CD8-positive, alpha-beta memory T cell (primary cell): Measurements from ENCODE around the gene LY6G5C. TPM values are rescaled to one million over a fixed set of nuclear protein-coding genes. Genes with fewer than 3 reads are reported as not detected.
A peak's percentile ranks its signal among the peaks of the same experiment; 100 is the strongest.

Experiments used
- CTCF ChIA-PET: fragments of 350-600 bp; sonication (Branson Sonifier 250); formaldehyde crosslinking; loops from one replicate; lab custom pipeline; 2021; ENCODE audit warnings: antibody characterized with exemption; lab: Charles Lee
- POLR2A ChIA-PET: fragments of 350-600 bp; sonication (Branson Sonifier 250); formaldehyde crosslinking; loops from one replicate; lab custom pipeline; 2021; ENCODE audit warnings: antibody characterized with exemption; lab: Charles Lee
- DNase-seq, 5 donors: peaks; one replicate each; pipeline versions ENCODE4 v3.0.0 to v3.0.0-alpha.2; 2020 to 2022; ENCODE audit warnings: mixed read lengths in 1 of 5
- H3K27ac ChIP-seq: one replicate; pipeline ENCODE4 v1.7.0; 2013; ENCODE audit warnings: low read depth, mild to moderate bottlenecking, low read length, moderate library complexity
- H3K27me3 ChIP-seq: 2 replicates; pipeline ENCODE4 v1.7.0; 2013; ENCODE audit warnings: low read length, mild to moderate bottlenecking; ENCODE audit not compliant: insufficient read depth, poor library complexity, severe bottlenecking
- H3K36me3 ChIP-seq: 2 replicates; pipeline ENCODE4 v1.7.0; 2013; ENCODE audit warnings: mild to moderate bottlenecking, low read length, moderate library complexity; ENCODE audit not compliant: insufficient read depth
- H3K4me1 ChIP-seq: 2 replicates; pipeline ENCODE4 v1.7.0; 2013; ENCODE audit warnings: mild to moderate bottlenecking, low read length, moderate library complexity; ENCODE audit not compliant: insufficient read depth
- H3K4me3 ChIP-seq: 2 replicates; pipeline ENCODE4 v1.7.0; 2013; ENCODE audit warnings: mild to moderate bottlenecking, low read length
- H3K9me3 ChIP-seq: 2 replicates; pipeline ENCODE4 v1.7.0; 2013; ENCODE audit warnings: mild to moderate bottlenecking, low read length
- H3K27ac Mint-ChIP-seq, 8 donors: one replicate each; pipeline ENCODE4 v1.8.0; 2020 to 2021; ENCODE audit warnings: mixed read lengths in 8 of 8, mild to moderate bottlenecking in 6 of 8, inconsistent platforms in 3 of 8, moderate library complexity in 3 of 8
- H3K27me3 Mint-ChIP-seq, 2 donors: one replicate each; pipeline ENCODE4 v1.8.0; 2020 to 2021; ENCODE audit warnings: mixed read lengths in 2 of 2, mild to moderate bottlenecking in 1 of 2, moderate library complexity in 1 of 2
- H3K36me3 Mint-ChIP-seq, 3 donors: one replicate each; pipeline ENCODE4 v1.8.0; 2020 to 2021; ENCODE audit warnings: mixed read lengths in 3 of 3, inconsistent platforms in 1 of 3, mild to moderate bottlenecking in 1 of 3
- H3K4me1 Mint-ChIP-seq, 3 donors: one replicate each; pipeline ENCODE4 v1.8.0; 2020 to 2021; ENCODE audit warnings: mixed read lengths in 3 of 3, inconsistent platforms in 1 of 3, mild to moderate bottlenecking in 1 of 3
- H3K4me3 Mint-ChIP-seq, 7 donors: one replicate each; pipeline ENCODE4 v1.8.0; 2020 to 2021; ENCODE audit warnings: mixed read lengths in 7 of 7, mild to moderate bottlenecking in 6 of 7, moderate library complexity in 4 of 7, inconsistent platforms in 2 of 7
- H3K9me3 Mint-ChIP-seq, 5 donors: one replicate each; pipeline ENCODE4 v1.8.0; 2020 to 2022; ENCODE audit warnings: mixed read lengths in 5 of 5, mild to moderate bottlenecking in 3 of 5, moderate library complexity in 2 of 5, inconsistent platforms in 1 of 5
- polyA plus RNA-seq: library from polyadenylated mRNA; unstranded; fragments of 300-500 nt; fragmentation: Illumina TruSeq; gene quantifications from one replicate; pipeline ENCODE4 v1.2.3, GENCODE V29; 2021
- total RNA-seq, 2 experiments: library from RNA; stranded (reverse); gene quantifications; one replicate each; pipeline ENCODE4 v1.2.3, GENCODE V29; 2021

The LY6G5C gene
- total and polyA plus RNA-seq, 3 experiments from 2014 or later = 3.5 to 10.3 (median 4.5) TPM

DNA sequence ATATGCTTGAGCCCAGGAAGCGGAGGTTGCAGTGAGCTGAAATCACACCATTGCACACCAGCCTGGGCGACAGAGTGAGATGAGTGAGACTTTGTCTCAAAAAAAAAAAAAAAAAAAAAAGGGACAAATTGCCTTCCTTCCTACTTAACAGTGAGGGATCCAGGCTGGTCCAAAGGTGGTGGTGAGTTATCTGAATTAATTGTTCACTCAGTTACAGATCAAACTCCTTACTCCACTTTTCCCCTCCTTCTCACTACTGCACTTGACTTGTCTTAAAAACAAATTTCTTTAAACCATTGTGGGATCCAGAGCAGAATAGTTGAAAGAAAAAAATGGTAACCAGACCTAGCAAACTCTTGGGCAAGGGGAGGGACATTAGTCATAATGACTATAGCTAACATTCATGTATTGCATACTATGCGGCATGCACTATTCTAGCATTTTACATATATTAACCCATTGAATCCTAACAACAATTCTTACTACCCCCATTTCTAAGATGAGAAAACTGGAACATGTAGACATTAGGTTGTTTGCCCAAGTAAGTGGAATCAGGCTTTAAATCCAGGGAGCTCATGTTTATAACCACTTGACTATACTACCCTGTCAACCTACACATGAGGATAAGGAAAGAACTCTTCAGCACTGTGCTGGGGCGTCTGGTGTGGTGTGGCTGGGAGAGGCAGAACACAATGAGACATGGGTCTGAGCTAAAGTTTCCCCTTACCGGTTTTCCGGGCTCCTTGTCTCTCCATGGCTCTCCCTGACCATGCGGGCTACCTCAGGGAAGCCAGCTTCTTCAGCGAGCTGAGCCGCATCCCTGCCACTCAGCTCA is 17.5 kb downstream of the LY6G5C start:
- no peaks in the 10 kb centered on the region for H3K9me3 Mint-ChIP-seq
- peaks cover 0 to 78% (median 8%) of the 10 kb centered on the region in 3 donors for H3K36me3 Mint-ChIP-seq
- H3K4me3 ChIP-seq = peak overlapping the region; percentile 97
- ChIA-PET POLR2A (interaction anchor here (0.6 to 6.0 kb wide), 3 partner anchors 10 to 197 kb away, joined by 3 to 112 read pairs (median 7); partner anchors contain the start of genes APOM, BAG6 and HSPA1B), CTCF (interaction anchor here (0.7 to 4.5 kb wide), 8 partner anchors 11 to 612 kb away, joined by 3 to 39 read pairs (median 4); partner anchors contain the start of genes BAG6 and NEU1)
- H3K9me3 ChIP-seq = no peaks in the 10 kb centered on the region
- DNase-seq = no peak
- peaks cover 75 to 88% (median 78%) of the 10 kb centered on the region in 3 donors for H3K4me1 Mint-ChIP-seq
- H3K27ac Mint-ChIP-seq = peak overlapping the region; percentile 85 to 100 (median 96)
- H3K36me3 ChIP-seq = peaks cover 19% of the 10 kb centered on the region
- H3K4me1 ChIP-seq = peaks cover 63% of the 10 kb centered on the region
- H3K27me3 Mint-ChIP-seq = no peaks in the 10 kb centered on the region
- H3K27me3 ChIP-seq = no peaks in the 10 kb centered on the region
- peak overlapping the region; percentile 93 to 99 (median 94) for H3K4me3 Mint-ChIP-seq
- peak overlapping the region; percentile 97 for H3K27ac ChIP-seq

DNA sequence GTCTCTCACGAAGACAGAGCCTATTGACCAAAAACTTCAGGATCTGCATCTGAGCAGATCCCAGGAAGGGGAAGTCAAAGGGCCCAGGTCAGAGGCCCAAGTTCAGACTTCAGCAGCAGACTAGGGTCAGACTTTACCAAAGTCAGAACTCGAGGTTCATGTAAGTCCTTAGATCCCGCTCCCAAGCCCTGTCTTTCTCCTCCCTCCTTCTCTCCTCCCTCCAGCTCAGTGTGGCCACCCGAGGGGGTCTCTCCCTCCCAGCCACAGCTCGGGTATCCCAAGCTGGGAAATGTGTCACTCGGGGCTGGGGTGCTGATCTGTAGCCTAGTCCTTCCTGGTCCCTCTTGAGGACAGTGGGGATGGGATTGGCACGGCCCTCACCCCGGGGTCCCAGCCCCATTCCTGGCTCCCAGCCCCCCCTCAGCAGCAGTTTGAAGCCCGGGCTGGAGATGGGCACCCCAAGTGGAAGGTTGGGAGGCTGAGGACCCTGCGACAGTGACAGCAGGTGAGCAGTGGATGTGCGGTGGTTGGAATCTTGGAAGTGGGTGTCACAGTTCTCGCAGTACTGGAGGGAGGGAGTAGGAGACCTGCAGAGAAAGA is 18.6 kb downstream of the LY6G5C start:
- Histone ChIP-seq H3K36me3 (peaks cover 13% of the 10 kb centered on the region), H3K4me1 (peaks cover 64% of the 10 kb centered on the region), H3K4me3 (no peak overlapping the region), H3K27me3 (no peaks in the 10 kb centered on the region), H3K27ac (no peak overlapping the region), H3K9me3 (no peaks in the 10 kb centered on the region)
- H3K4me1 Mint-ChIP-seq = peaks cover 78 to 88% (median 79%) of the 10 kb centered on the region in 3 donors
- peak overlapping the region in 6 of 8 donors; percentile 21 to 90 (median 62) for H3K27ac Mint-ChIP-seq
- no peaks in the 10 kb centered on the region for H3K9me3 Mint-ChIP-seq
- ChIA-PET POLR2A (interaction anchor here (0.6 to 6.0 kb wide), 5 partner anchors 9 to 1176 kb away, joined by 3 to 112 read pairs (median 3); partner anchors contain the start of genes APOM and BAG6), CTCF (interaction anchor here (1.3 to 4.5 kb wide), 2 partner anchors 10 to 65 kb away, joined by 3 to 39 read pairs; partner anchors contain the start of gene BAG6)
- DNase-seq = no peak
- peaks cover 0 to 78% (median 7%) of the 10 kb centered on the region in 3 donors for H3K36me3 Mint-ChIP-seq
- H3K4me3 Mint-ChIP-seq = peak overlapping the region; percentile 25 to 97 (median 92)
- H3K27me3 Mint-ChIP-seq = no peaks in the 10 kb centered on the region

- peak overlapping the region; percentile 86 to 95 (median 90) for H3K27ac Mint-ChIP-seq
- no peak overlapping the region for H3K4me3 ChIP-seq
- CTCF ChIA-PET = interaction anchor here (0.9 to 4.5 kb wide), 7 partner anchors 9 to 202 kb away, joined by 3 to 39 read pairs (median 4); partner anchors contain the start of genes BAG6 and NEU1
- H3K4me1 ChIP-seq = peaks cover 60% of the 10 kb centered on the region
- no peak for DNase-seq
- H3K36me3 ChIP-seq = peaks cover 12% of the 10 kb centered on the region
- POLR2A ChIA-PET = interaction anchor here (0.6 to 6.0 kb wide), 7 partner anchors 8 to 311 kb away, joined by 3 to 112 read pairs (median 4); partner anchors contain the start of genes APOM, BAG6, DDX39B and DXO
- peak overlapping the region; percentile 92 for H3K27ac ChIP-seq
- H3K27me3 Mint-ChIP-seq = no peaks in the 10 kb centered on the region
- H3K36me3 Mint-ChIP-seq = peaks cover 0 to 78% (median 5%) of the 10 kb centered on the region in 3 donors
- no peaks in the 10 kb centered on the region for H3K27me3 ChIP-seq
- peak overlapping the region; percentile 91 to 97 (median 92) for H3K4me3 Mint-ChIP-seq
- peaks cover 77 to 88% (median 77%) of the 10 kb centered on the region in 3 donors for H3K4me1 Mint-ChIP-seq
- H3K9me3 Mint-ChIP-seq = no peaks in the 10 kb centered on the region
- H3K9me3 ChIP-seq = no peaks in the 10 kb centered on the region
Observed at GRCh38 chr6:31661262-31662123, 19.4 kb downstream of the LY6G5C start.

DNA sequence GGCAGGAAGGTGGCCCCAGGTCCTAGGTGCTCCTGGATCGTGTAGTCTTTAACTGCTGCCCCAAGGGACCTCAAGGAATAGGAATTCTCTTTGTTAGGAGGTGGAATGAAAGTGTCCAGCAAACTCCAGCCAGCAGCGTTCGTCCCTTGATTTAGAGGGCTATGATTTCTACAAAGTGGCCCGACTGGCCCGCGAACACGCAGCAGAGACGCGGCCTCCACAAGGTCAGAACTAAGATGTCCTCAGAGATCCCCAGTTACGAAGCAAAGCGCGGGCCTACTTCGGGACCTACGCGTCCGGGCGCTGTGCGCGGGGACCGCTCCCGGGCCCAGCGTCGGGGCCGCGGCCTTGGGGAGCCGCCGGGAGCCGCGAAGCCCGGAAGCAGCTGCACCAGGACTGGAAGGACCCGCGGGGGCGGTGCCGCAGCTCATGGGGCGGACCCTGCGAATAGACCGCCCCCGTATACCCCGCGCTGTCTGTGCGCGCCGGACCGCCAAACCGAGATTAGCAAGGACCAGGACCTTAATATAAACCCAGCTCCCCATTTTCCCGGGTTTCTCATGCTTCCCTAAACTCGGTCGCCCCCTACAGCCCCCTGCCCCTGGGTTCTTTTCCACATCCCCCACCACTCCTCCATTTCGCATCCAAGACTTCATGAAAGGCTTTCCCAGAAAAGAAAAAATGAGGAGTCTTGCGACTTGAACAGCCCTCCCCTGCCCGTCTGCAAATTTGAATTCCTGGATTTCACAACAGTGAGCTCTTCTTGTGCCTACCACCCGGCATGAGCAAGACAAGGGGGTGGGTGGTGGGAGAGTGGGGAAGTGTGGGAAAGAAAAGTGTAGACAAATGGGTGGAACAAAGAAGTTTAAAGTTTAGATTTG is 20.2 kb downstream of the LY6G5C start, which contains the start of gene C6orf47:
C6orf47 (minus strand) TSS at position 398 of the 881 bp plus-strand sequence. CDS start 831 bp downstream, outside the sequence.
- Mint-ChIP-seq H3K4me3 (peak within 1 kb of the TSS; percentile 91 to 97 (median 92)), H3K9me3 (no peaks in the 10 kb centered on the region), H3K36me3 (peaks cover 0 to 78% (median 4%) of the 10 kb centered on the region in 3 donors), H3K27ac (peak within 1 kb of the TSS; percentile 86 to 98 (median 90)), H3K4me1 (peaks cover 76 to 88% (median 78%) of the 10 kb centered on the region in 3 donors), H3K27me3 (no peaks in the 10 kb centered on the region)
- ChIA-PET POLR2A (interaction anchor here (0.5 to 6.0 kb wide), 10 partner anchors 7 to 311 kb away, joined by 3 to 112 read pairs (median 3); partner anchors contain the start of genes APOM, BAG6, DDX39B and DXO), CTCF (interaction anchor here (0.9 to 4.5 kb wide), 6 partner anchors 8 to 202 kb away, joined by 3 to 39 read pairs (median 4); partner anchors contain the start of genes BAG6 and NEU1)
- Histone ChIP-seq H3K27ac (peak within 1 kb of the TSS; percentile 92), H3K4me3 (peak within 1 kb of the TSS; percentile 98), H3K4me1 (peaks cover 56% of the 10 kb centered on the region), H3K36me3 (peaks cover 12% of the 10 kb centered on the region), H3K9me3 (no peaks in the 10 kb centered on the region), H3K27me3 (no peaks in the 10 kb centered on the region)
- peak; percentile 68 to 82 (median 74) for DNase-seq

DNA sequence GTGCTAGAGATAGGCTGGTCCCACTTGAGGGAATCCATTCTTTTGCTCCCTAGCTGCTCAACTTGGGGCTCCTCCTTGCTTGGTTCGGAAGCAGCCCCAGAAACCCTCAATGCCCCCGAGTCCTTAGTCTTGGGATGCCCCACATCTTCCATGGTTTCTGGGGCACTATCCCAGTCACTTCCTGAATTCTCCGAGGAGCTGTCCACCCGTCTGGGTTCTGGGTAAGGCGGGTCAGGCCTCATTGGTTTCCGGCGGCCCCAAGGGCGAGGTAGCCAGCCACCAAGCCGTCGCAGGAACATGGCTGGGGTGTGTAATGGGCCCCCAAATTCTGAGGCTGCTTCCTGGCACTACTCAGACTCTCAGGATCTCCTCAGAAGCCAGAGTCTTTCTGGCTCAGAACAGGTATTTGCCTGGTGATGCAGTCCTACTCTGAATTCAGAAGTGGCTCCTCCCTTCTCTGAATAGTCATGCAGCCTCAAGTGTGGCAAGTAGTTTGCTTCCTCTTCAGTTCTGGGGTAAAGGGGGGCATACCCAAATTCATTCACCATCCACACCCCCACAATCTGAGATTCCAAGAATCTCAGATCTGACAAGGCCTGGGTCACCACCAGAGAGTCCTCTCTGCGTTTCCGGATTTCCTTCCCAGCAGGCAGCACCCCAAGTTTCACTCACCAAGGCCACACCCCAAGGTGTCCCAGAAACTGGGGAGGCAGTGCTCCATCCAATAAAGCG is 21.1 kb downstream of the LY6G5C start:
- Mint-ChIP-seq H3K4me1 (peaks cover 78 to 95% (median 80%) of the 10 kb centered on the region in 3 donors), H3K36me3 (peaks cover 0 to 81% (median 4%) of the 10 kb centered on the region in 3 donors)
- CTCF ChIA-PET = interaction anchor here (1.0 to 1.3 kb wide), 4 partner anchors 61 to 203 kb away, joined by 3 to 5 read pairs (median 4); partner anchors contain the start of gene NEU1

More for the DNA sequence above, 21.1 kb downstream of the LY6G5C start:
- Mint-ChIP-seq H3K27me3 (no peaks in the 10 kb centered on the region), H3K4me3 (peak overlapping the region; percentile 91 to 97 (median 92)), H3K27ac (peak overlapping the region; percentile 86 to 98 (median 90)), H3K9me3 (no peaks in the 10 kb centered on the region)
- POLR2A ChIA-PET = interaction anchor here (0.5 to 6.0 kb wide), 8 partner anchors 7 to 256 kb away, joined by 3 to 112 read pairs (median 4); partner anchors contain the start of genes APOM, BAG6, DDX39B and HSPA1B
- peak in 4 of 5 donors; percentile 17 to 43 (median 19) for DNase-seq
- Histone ChIP-seq H3K27me3 (no peaks in the 10 kb centered on the region), H3K27ac (peak overlapping the region; percentile 92), H3K36me3 (peaks cover 12% of the 10 kb centered on the region), H3K4me3 (peak overlapping the region; percentile 98), H3K4me1 (peaks cover 56% of the 10 kb centered on the region), H3K9me3 (no peaks in the 10 kb centered on the region)
